Hematopoietic multipotent progenitor cell treated with erythropoietin and hydrocortisone succinate and interleukin-3 and kit ligand, for 8 days (in vitro differentiated cells): ENCODE data around the gene METTL9.
"Not testable (repeated sequence)": the region's sequence is repeated elsewhere in the genome, so short reads cannot be mapped to it uniquely, and the experiment has no call there.

Source experiments
- DNase-seq: peaks from one replicate; pipeline ENCODE4 v3.0.0-alpha.2; 2015

Gene METTL9

GRCh38 chr16:21611556-21612384, 12.4 kb downstream of the METTL9 start:
- peak; percentile 94 for DNase-seq

GRCh38 chr16:21613361-21613760, 14.0 kb downstream of the METTL9 start:
- no peak for DNase-seq

DNA sequence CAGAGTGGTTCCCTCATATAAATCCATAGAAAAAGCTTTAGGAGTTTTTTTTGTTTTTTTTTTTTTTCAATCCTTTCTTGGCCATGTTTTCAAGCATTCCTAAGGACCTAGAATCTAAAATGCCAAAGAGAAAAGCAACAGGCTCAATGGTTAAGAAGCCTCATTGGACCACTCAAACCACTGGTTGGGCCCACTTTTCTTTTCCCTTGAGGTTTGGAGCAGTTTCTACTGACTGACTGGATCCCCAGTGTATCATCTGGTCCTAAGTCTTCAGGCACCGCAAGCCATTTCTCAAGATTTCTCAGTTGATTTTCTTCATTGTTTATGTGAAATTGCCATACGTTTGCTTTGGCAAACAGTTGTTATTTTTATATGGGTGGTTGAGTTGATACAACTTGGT, 14.4 kb downstream of the METTL9 start:
- DNase-seq, result no peak

DNA sequence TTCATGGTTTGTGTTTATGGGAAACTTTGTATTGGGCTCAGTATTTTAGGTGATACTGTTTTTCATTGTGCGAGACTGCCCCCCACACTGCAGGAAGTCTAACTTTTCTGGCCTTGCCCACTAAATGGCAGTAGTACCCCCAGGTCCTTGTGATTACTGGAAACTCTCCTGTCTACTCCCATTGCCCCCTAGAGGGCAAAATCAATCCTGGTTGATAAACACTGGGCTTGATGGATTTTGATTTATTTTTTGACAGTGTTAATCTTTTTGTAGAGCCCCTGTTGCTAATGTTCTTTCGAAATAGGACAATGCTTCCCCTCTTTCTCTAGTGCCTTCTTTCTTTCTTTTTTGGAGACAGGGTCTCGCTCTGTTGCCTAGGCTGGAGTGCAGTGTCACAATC, 15.5 kb downstream of the METTL9 start:
- DNase-seq, result no peak

- no peak for DNase-seq
Measured at GRCh38 chr16:21617607-21618006, 18.2 kb downstream of the METTL9 start.

DNA sequence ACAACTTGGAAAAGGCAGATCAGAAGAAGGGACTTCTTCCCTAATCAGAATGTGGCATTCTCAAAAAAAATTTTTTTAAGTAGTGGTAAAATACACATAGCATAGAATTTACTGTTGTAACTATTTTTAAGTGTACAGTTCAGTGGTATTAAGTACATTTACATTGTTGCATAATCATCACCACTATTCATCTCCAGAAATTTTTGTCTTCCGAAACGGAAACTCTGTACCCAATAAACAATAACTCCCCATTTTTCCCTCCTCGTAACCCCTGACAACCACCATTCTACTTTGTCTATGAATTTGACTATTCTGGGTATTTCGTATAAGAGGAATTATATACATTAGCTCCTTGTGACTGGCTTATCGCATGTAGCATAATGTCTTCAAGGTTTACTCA, 18.9 kb downstream of the METTL9 start:
- no peak for DNase-seq

DNA sequence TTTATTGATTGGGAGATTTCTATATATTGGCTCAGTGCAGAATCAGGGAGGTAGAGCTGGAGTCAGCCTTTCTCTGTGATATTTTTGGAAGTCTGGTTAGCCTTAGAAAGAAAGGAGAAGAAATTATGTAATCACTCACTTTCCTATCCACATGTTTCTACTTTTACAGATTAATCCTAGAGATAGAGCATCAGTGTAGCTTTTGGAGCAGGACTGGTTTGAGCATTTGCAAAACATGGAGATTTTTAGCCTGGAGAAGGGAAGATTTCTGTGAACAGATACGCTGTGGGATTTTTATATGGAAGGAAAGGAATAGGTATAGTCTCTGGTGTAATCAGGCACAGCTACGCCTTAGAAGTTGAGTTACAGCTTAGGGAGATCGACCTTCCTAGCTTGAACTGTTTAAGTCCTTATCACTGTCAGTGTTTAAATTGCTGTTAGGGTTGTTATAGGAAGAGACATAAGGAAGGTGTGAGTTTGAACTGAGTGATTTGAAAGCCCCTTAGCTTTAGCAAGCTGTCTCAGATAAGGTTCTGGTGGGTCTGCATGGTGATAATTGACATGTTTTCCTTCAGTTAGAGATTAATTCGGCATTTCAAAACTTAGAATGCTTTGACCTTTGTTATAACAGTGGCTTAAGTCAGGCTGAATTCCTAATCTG, 20.5 kb downstream of the METTL9 start:
- no peak for DNase-seq

DNA sequence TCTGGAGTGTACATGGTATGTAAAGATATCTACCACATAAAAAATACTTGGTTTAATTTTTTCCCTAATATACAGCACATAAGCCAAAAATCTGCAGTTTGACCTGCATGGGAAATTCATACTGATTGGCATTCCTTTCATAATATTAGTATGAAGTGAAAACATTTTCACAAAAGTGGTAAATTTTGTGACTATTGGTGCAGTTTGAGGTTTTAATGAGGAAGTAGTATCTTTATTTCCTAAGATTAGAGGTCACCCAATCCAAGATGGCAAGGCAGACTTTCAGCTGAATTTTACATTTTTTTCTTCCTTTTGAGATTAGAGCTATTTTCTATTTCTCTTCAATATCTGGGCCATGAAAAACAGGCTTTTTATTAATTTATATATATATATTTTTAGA, 21.2 kb downstream of the METTL9 start:
- no peak for DNase-seq

DNA sequence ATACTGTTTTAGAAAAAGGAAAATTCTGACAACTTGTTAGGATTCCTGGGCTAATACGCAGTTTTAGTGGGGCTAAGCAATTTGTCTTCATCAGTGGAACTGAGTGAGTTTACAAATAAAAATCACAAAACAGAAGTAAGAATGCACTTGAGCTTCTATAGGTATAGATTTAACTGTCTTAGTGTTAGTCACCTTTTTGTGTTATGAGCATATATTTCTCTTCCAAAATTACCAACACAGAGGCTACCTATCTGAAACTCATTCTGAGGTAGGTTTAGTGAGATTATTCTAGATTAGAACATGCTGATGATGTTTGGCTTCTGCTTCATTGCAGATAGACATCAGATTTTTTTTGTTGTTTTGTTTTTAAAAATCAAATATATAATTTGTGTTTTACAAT, 23.2 kb downstream of the METTL9 start:
- no peak for DNase-seq

- DNase-seq, result no peak
Measured at GRCh38 chr16:21625026-21625425, 25.6 kb downstream of the METTL9 start.

DNA sequence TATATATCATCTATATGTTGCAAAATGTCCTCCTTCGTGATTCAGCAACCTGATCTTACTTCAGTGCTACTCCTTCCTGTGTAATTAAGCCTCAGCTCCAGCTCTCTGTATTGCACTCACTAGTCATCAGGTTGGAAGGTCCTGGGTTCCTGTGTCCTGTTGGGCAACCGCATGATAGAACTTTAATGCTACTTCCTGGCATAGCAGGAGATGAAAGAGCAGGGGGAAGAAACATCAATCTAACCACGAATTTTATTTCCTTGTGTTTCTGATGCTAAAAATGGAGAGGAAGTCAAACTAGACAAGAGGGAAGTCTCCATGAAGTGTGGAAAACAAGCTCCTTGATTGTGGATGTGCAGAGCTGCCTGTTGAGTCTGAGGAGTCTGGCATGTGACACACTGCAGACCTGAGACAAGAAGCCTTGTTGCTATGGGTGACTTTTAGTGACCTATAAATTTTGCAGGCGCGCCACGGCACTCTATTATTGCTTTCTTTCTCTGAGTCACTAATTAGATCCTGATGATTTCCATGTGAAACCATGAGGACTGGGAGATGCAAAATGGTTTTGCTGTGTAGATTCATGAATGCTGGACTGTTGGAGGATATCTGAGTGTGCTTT, 27.4 kb downstream of the METTL9 start:
- DNase-seq, result no peak

DNA sequence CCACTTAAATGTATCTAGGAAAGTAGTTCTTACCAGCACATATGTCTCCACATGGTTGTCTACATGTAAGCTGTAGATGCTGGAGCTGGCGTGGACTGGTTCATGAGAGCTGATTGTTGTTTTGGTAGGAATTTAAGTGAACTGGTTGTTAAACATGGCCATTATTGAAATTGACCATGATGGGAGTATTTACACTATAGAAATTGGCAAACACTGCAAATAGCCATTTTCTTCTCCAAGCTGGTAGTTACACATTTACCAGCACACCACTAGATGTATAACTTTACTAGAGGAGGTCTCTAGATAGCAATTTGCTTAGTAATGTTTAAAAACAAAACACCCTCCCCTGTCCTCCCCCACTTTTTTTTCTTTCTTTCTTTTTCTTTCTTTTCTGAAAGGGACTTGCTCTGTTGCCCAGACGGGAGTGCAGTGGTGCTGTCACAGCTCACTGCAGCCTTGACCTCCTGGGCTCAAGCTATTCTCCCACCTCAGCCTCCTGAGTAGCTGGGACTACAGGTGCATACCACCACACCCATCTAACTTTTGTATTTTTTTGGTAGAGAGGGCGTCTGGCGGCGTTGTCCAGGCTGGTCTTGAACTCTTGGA, 28.8 kb downstream of the METTL9 start:
- no peak for DNase-seq

- DNase-seq, result no peak
Measured at GRCh38 chr16:21628772-21629171, 29.4 kb downstream of the METTL9 start.

DNA sequence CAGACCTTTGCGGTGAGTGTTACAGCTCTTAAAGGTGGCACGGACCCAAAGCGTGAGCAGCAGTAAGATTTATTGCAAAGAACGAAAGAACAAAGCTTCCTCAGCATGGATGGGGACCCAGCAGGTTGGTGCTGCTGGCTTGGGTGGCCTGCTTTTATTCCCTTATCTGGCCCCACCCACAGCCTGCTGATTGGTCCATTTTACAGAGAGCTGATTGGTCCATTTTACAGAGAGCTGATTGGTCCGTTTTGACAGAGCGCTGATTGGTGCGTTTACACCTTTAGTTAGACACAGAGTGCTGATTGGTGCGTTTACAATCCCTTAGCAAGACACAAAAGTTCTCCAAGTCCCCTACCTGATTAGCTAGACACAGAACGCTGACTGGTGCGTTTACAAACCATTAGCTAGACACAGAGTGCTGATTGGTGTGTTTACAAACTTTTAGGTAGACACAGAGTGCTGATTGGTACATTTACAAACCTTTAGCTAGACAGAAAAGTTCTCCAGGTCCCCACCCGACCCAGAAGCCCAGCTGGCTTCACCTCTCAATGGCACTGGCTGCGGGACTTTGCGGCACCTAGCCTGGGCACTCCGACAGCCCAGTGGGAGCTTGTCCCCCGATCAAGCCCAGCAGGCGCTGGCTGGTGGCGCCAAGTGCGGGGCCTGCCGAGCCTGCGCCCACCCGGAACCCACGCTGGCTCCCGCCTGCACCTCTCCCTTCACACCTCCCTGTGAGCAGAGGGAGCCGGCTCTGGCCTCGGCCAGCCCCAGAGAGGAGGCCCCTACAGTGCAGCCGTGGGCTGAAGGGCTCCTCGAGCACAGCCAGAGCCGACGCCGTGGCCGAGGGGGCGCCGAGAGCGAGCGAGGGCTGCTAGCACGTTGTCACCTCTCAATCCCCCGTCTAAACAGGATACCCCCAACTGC, 30.5 kb downstream of the METTL9 start:
- DNase-seq, result not testable (repeated sequence)

- not testable (repeated sequence) for DNase-seq
Measured at GRCh38 chr16:21630866-21631265, 31.5 kb downstream of the METTL9 start.

DNA sequence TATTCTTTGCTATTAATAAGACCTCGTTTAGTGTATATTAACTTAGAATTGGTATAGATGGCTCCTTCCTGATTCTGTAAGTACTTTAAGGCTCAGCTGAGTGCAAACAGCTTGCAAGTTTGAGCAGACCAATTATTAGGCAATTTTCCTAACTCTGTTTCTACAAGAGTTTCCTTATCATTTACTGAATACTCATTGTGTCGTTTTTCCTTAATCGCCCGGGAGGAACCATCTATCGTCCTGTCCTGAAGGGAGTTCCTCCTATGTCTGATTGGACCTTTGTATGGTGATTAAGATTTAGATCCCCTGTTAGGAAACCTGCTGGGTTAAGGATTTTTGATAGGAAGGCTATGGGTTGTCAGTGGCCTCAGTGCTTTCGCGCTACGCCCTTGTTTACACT, 32.0 kb downstream of the METTL9 start:
- DNase-seq, result not testable (repeated sequence)

DNA sequence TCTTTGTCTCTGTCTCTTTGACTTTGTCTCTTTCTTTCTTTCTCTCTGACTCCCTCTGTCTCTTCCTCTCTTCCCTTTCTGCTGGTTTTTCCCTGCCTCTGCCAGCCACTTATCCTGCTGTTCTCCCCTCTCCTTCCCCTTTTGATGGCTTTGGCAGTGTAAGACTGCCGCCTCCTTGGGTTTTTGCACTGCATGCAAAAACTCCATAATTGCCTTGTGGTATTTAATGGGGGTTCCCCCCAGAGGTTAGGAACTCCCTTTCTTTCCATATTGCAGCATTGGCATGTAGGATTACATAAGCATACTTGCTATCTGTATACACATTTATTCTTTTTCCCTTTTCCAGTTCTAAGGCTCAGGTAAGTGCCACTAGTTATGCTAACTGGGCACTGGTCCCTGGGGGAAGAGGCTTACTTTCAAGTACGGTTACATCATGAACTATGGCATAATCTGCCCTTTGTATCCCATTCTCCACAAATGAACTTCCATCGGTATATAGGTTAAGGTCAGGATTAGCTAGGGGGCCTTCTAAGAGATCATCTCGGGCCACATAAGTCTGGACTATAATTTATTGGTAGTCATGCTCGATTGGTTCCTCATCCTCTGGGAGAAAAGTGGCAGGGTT, 32.7 kb downstream of the METTL9 start:
- not testable (repeated sequence) for DNase-seq

GRCh38 chr16:21634216-21634615, 34.8 kb downstream of the METTL9 start:
- no peak for DNase-seq

GRCh38 chr16:21635694-21636093, 36.3 kb downstream of the METTL9 start:
- DNase-seq, result not testable (repeated sequence)

- no peak for DNase-seq
Measured at GRCh38 chr16:21637032-21637968, 37.9 kb downstream of the METTL9 start.

GRCh38 chr16:21638573-21638975, 39.2 kb downstream of the METTL9 start:
- no peak for DNase-seq
